B cell (primary cell): ENCODE data around the gene CHST11.

ENCODE experiments used
- EZH2 ChIP-seq: IDR thresholded peaks from 2 replicates; pipeline ENCODE4 v1.6.1; 2012; ENCODE audit warnings: borderline replicate concordance, low read depth, mild to moderate bottlenecking, moderate library complexity, low read length; ENCODE audit not compliant: insufficient read depth, poor library complexity, severe bottlenecking
- TF ChIP-seq, protein P1 (sequence below): fragments of 200-600 bp; IDR thresholded peaks from one replicate; pipeline ENCODE4 v1.8.0; 2022; ENCODE audit warnings: antibody characterized with exemption, mild to moderate bottlenecking

- TF ChIP-seq, protein P1, sequence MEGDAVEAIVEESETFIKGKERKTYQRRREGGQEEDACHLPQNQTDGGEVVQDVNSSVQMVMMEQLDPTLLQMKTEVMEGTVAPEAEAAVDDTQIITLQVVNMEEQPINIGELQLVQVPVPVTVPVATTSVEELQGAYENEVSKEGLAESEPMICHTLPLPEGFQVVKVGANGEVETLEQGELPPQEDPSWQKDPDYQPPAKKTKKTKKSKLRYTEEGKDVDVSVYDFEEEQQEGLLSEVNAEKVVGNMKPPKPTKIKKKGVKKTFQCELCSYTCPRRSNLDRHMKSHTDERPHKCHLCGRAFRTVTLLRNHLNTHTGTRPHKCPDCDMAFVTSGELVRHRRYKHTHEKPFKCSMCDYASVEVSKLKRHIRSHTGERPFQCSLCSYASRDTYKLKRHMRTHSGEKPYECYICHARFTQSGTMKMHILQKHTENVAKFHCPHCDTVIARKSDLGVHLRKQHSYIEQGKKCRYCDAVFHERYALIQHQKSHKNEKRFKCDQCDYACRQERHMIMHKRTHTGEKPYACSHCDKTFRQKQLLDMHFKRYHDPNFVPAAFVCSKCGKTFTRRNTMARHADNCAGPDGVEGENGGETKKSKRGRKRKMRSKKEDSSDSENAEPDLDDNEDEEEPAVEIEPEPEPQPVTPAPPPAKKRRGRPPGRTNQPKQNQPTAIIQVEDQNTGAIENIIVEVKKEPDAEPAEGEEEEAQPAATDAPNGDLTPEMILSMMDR: no peak
- TF ChIP-seq EZH2: no peak
Measured at GRCh38 chr12:104600790-104601739, 144.3 kb downstream of the CHST11 start.
